Neural progenitor cell (in vitro differentiated cells): ENCODE measurements around the gene SHTN1. TPM values are rescaled to one million over a fixed set of nuclear protein-coding genes. Genes with fewer than 3 reads are reported as not detected.

Experiments used
- DNase-seq: peaks from one replicate; pipeline ENCODE4 v3.0.0-alpha.2; 2016; ENCODE audit warnings: low spot score
- H2AFZ ChIP-seq: fragments of 200-600 bp; sonication (generic); replicated peaks from 2 replicates; pipeline ENCODE4 v1.6.1; 2016; ENCODE audit warnings: antibody characterized with exemption
- H3F3A ChIP-seq: fragments of 200-600 bp; sonication (generic); 2 replicates; pipeline ENCODE4 v1.6.1; 2016; ENCODE audit warnings: antibody characterized with exemption, low read depth
- H3K27ac ChIP-seq: fragments of 200-600 bp; sonication (generic); 2 replicates; pipeline ENCODE4 v1.5.1; 2016; ENCODE audit warnings: mild to moderate bottlenecking
- H3K27me3 ChIP-seq: fragments of 200-600 bp; sonication (generic); 2 replicates; pipeline ENCODE4 v1.6.1; 2016; ENCODE audit warnings: mild to moderate bottlenecking, moderate library complexity
- H3K36me3 ChIP-seq: fragments of 200-600 bp; sonication (generic); 2 replicates; pipeline ENCODE4 v1.5.1; 2016
- H3K4me1 ChIP-seq: fragments of 200-600 bp; sonication (generic); 2 replicates; pipeline ENCODE4 v1.6.1; 2016; ENCODE audit warnings: mixed run types
- H3K4me2 ChIP-seq: fragments of 200-600 bp; sonication (generic); 2 replicates; pipeline ENCODE4 v1.6.1; 2016
- H3K4me3 ChIP-seq: fragments of 200-600 bp; sonication (generic); 2 replicates; pipeline ENCODE4 v1.5.1; 2016
- H3K79me2 ChIP-seq: fragments of 200-600 bp; sonication (generic); 2 replicates; pipeline ENCODE4 v1.6.1; 2016; ENCODE audit warnings: low read depth
- H3K9ac ChIP-seq: fragments of 200-600 bp; sonication (generic); 2 replicates; pipeline ENCODE4 v1.6.1; 2016
- H3K9me3 ChIP-seq: fragments of 200-600 bp; sonication (generic); 2 replicates; pipeline ENCODE4 v1.5.1; 2016; ENCODE audit warnings: low read depth
- H4K20me1 ChIP-seq: fragments of 200-600 bp; sonication (generic); 2 replicates; pipeline ENCODE4 v1.6.1; 2016; ENCODE audit warnings: low read depth
- H3K27ac Mint-ChIP-seq: 3 replicates; pipeline ENCODE4 v1.8.0; 2021; ENCODE audit warnings: mixed read lengths
- H3K27me3 Mint-ChIP-seq: 2 replicates; pipeline ENCODE4 v1.8.0; 2022; ENCODE audit warnings: low read depth, mild to moderate bottlenecking, inconsistent platforms, moderate library complexity, mixed read lengths; ENCODE audit not compliant: insufficient read depth
- H3K36me3 Mint-ChIP-seq: 3 replicates; pipeline ENCODE4 v1.8.0; 2021; ENCODE audit warnings: mixed read lengths
- H3K4me1 Mint-ChIP-seq: 3 replicates; pipeline ENCODE4 v1.8.0; 2021; ENCODE audit warnings: mixed read lengths
- H3K4me3 Mint-ChIP-seq: 3 replicates; pipeline ENCODE4 v1.8.0; 2021; ENCODE audit warnings: mild to moderate bottlenecking, moderate library complexity, mixed read lengths
- H3K9me3 Mint-ChIP-seq: 3 replicates; pipeline ENCODE4 v1.8.0; 2020; ENCODE audit warnings: mixed read lengths
- CTCF ChIP-seq: fragments of 200-600 bp; sonication (generic); IDR thresholded peaks from 2 replicates; pipeline ENCODE4 v1.5.1; 2017; ENCODE audit warnings: antibody characterized with exemption, mild to moderate bottlenecking
- EZH2 ChIP-seq: fragments of 200-600 bp; sonication (generic); IDR thresholded peaks from 2 replicates; pipeline ENCODE4 v1.6.1; 2017; ENCODE audit warnings: antibody characterized with exemption, mild to moderate bottlenecking, moderate library complexity
- EZH2phosphoT487 ChIP-seq: fragments of 200-600 bp; sonication (generic); IDR thresholded peaks from 2 replicates; pipeline ENCODE4 v1.6.1; 2017; ENCODE audit warnings: antibody characterized with exemption
- total RNA-seq: library from RNA; depleted of rRNA; stranded (reverse); fragments of >200 nt; gene quantifications from 2 replicates; pipeline ENCODE4 v1.2.3, GENCODE V29; 2015; ENCODE audit warnings: low replicate concordance

Gene SHTN1
- total RNA-seq, 1 donor from 2014 or later, result 17.3 TPM

GRCh38 chr10:116910910-116911309 is 94.1 kb downstream of the SHTN1 start:
- H3K4me1 ChIP-seq, result peaks cover 24% of the 10 kb centered on the region
- no peak overlapping the region for H3K27ac Mint-ChIP-seq
- no peaks in the 10 kb centered on the region for H3F3A ChIP-seq
- TF ChIP-seq EZH2 (no peak), CTCF (no peak), EZH2phosphoT487 (no peak)
- H3K27me3 Mint-ChIP-seq, result no peaks in the 10 kb centered on the region
- no peak overlapping the region for H3K9ac ChIP-seq
- H3K27me3 ChIP-seq, result no peaks in the 10 kb centered on the region
- H3K4me1 Mint-ChIP-seq, result peaks cover 25% of the 10 kb centered on the region
- no peaks in the 10 kb centered on the region for H3K79me2 ChIP-seq
- no peak overlapping the region for H3K4me3 Mint-ChIP-seq
- H4K20me1 ChIP-seq, result no peaks in the 10 kb centered on the region
- H3K9me3 Mint-ChIP-seq, result no peaks in the 10 kb centered on the region
- H3K27ac ChIP-seq, result no peak overlapping the region
- no peak for DNase-seq
- H3K36me3 ChIP-seq, result no peaks in the 10 kb centered on the region
- peak overlapping the region; percentile 18 for H3K4me2 ChIP-seq
- no peaks in the 10 kb centered on the region for H3K9me3 ChIP-seq
- no peak overlapping the region for H2AFZ ChIP-seq
- no peaks in the 10 kb centered on the region for H3K36me3 Mint-ChIP-seq
- no peak overlapping the region for H3K4me3 ChIP-seq

- H3K27me3 Mint-ChIP-seq, result no peaks in the 10 kb centered on the region
- H3K36me3 Mint-ChIP-seq, result no peaks in the 10 kb centered on the region
- Histone ChIP-seq H3K27me3 (no peaks in the 10 kb centered on the region), H3K9ac (no peak overlapping the region), H3K4me2 (no peak overlapping the region), H3K79me2 (no peaks in the 10 kb centered on the region), H3K36me3 (no peaks in the 10 kb centered on the region), H3K4me3 (no peak overlapping the region), H3K4me1 (peaks cover 24% of the 10 kb centered on the region), H2AFZ (no peak overlapping the region), H4K20me1 (no peaks in the 10 kb centered on the region), H3F3A (no peaks in the 10 kb centered on the region), H3K9me3 (no peaks in the 10 kb centered on the region), H3K27ac (no peak overlapping the region)
- no peak overlapping the region for H3K4me3 Mint-ChIP-seq
- H3K27ac Mint-ChIP-seq, result no peak overlapping the region
- no peaks in the 10 kb centered on the region for H3K9me3 Mint-ChIP-seq
- DNase-seq, result no peak
- peaks cover 25% of the 10 kb centered on the region for H3K4me1 Mint-ChIP-seq
- TF ChIP-seq CTCF (no peak), EZH2 (no peak), EZH2phosphoT487 (no peak)
These were observed 95.7 kb downstream of the SHTN1 start for GRCh38 chr10:116909307-116909706.

- Histone ChIP-seq H3K4me3 (no peak overlapping the region), H2AFZ (no peak overlapping the region), H4K20me1 (no peaks in the 10 kb centered on the region), H3K79me2 (no peaks in the 10 kb centered on the region), H3K9me3 (no peaks in the 10 kb centered on the region), H3K36me3 (no peaks in the 10 kb centered on the region), H3K4me2 (no peak overlapping the region), H3K27me3 (no peaks in the 10 kb centered on the region), H3K27ac (no peak overlapping the region), H3F3A (no peaks in the 10 kb centered on the region), H3K4me1 (peaks cover 32% of the 10 kb centered on the region), H3K9ac (no peak overlapping the region)
- Mint-ChIP-seq H3K27me3 (no peaks in the 10 kb centered on the region), H3K27ac (no peak overlapping the region), H3K36me3 (no peaks in the 10 kb centered on the region), H3K4me1 (peaks cover 25% of the 10 kb centered on the region), H3K9me3 (no peaks in the 10 kb centered on the region), H3K4me3 (no peak overlapping the region)
- TF ChIP-seq EZH2phosphoT487 (no peak), EZH2 (no peak), CTCF (no peak)
- DNase-seq, result no peak
These were observed 97.6 kb downstream of the SHTN1 start for GRCh38 chr10:116907245-116907987.
